Activated CD8-positive, alpha-beta T cell treated with anti-CD3 and anti-CD28 coated beads for 36 hours (primary cell): ENCODE results near the gene CBX2. TPM values are rescaled to one million over a fixed set of nuclear protein-coding genes. Genes with fewer than 3 reads are reported as not detected.

Source experiments
- ATAC-seq: fragments of 200-7000 bp; cut with Tn5 transposase; one replicate; pipeline ENCODE4 v1.10.0; 2021; ENCODE audit warnings: mild to moderate bottlenecking, moderate library complexity
- CTCF ChIA-PET: fragments of 350-600 bp; sonication (Branson Sonifier 250); formaldehyde crosslinking; loops from one replicate; lab custom pipeline; 2021; ENCODE audit warnings: antibody characterized with exemption; lab: Charles Lee
- POLR2A ChIA-PET: fragments of 350-600 bp; sonication (Branson Sonifier 250); formaldehyde crosslinking; loops from one replicate; lab custom pipeline; 2021; ENCODE audit warnings: antibody characterized with exemption; lab: Charles Lee
- DNase-seq: peaks from one replicate; pipeline ENCODE4 v3.0.0-alpha.2; 2020
- H3K27ac Mint-ChIP-seq: one replicate; pipeline ENCODE4 v1.8.0; 2021; ENCODE audit warnings: mild to moderate bottlenecking, mixed read lengths
- H3K27me3 Mint-ChIP-seq: one replicate; pipeline ENCODE4 v1.8.0; 2021; ENCODE audit warnings: mixed read lengths
- H3K36me3 Mint-ChIP-seq: one replicate; pipeline ENCODE4 v1.8.0; 2021; ENCODE audit warnings: low read depth, mixed read lengths
- H3K4me1 Mint-ChIP-seq: one replicate; pipeline ENCODE4 v1.8.0; 2021; ENCODE audit warnings: low read depth, mixed read lengths
- H3K4me3 Mint-ChIP-seq: one replicate; pipeline ENCODE4 v1.8.0; 2021; ENCODE audit warnings: mild to moderate bottlenecking, moderate library complexity, mixed read lengths
- H3K9me3 Mint-ChIP-seq: one replicate; pipeline ENCODE4 v1.8.0; 2021; ENCODE audit warnings: mixed read lengths
- CTCF ChIP-seq: fragments of 200-600 bp; IDR thresholded peaks from one replicate; pipeline ENCODE4 v1.8.0; 2022; ENCODE audit warnings: antibody characterized with exemption, mild to moderate bottlenecking
- intact Hi-C: fragments of 100-400 bp; cut with micrococcal nuclease; formaldehyde crosslinking; loops from one replicate; pipeline ENCODE4 v1.10.0; 2022
- total RNA-seq, 2 experiments: library from RNA; stranded (reverse); gene quantifications; one replicate each; pipeline ENCODE4 v1.2.3, GENCODE V29; 2021

The CBX2 gene
- total RNA-seq, 2 experiments from 2014 or later, result 8.0 to 9.7 TPM

- H3K9me3 Mint-ChIP-seq, result no peaks in the 10 kb centered on the region
- DNase-seq (no peak), ATAC-seq (no peak)
- no peak overlapping the region for H3K27ac Mint-ChIP-seq
- peaks cover under 1% of the 10 kb centered on the region for H3K27me3 Mint-ChIP-seq
- ChIA-PET POLR2A (no interaction called here), CTCF (interaction anchor here (3.7 kb wide), 1 partner anchor 8 kb away, joined by 15 read pairs; no protein-coding TSS in a partner anchor)
- intact Hi-C loops, result no loop called here
- H3K36me3 Mint-ChIP-seq, result no peaks in the 10 kb centered on the region
- H3K4me3 Mint-ChIP-seq, result no peak overlapping the region
- no peak for TF ChIP-seq CTCF
- H3K4me1 Mint-ChIP-seq, result peaks cover 8% of the 10 kb centered on the region
Measured at GRCh38 chr17:79733692-79734070, 44.3 kb upstream of the CBX2 start.

- Mint-ChIP-seq H3K27me3 (peaks cover 11% of the 10 kb centered on the region), H3K36me3 (no peaks in the 10 kb centered on the region), H3K9me3 (no peaks in the 10 kb centered on the region), H3K4me3 (no peak overlapping the region), H3K27ac (no peak overlapping the region), H3K4me1 (peaks cover 7% of the 10 kb centered on the region)
- no peak for ATAC-seq
- no peak for TF ChIP-seq CTCF
- intact Hi-C loops, result no loop called here
- CTCF ChIA-PET, result interaction anchor here (1.4 kb wide), 1 partner anchor 104 kb away, joined by 3 read pairs; the partner anchor contains the start of gene CBX4
- no peak for DNase-seq
- POLR2A ChIA-PET, result no interaction called here
Measured at GRCh38 chr17:79735096-79735495, 42.9 kb upstream of the CBX2 start.

- Mint-ChIP-seq H3K4me1 (peaks cover 13% of the 10 kb centered on the region), H3K27ac (no peak overlapping the region), H3K27me3 (peaks cover 18% of the 10 kb centered on the region), H3K9me3 (no peaks in the 10 kb centered on the region), H3K36me3 (no peaks in the 10 kb centered on the region), H3K4me3 (no peak overlapping the region)
- CTCF ChIA-PET, result no interaction called here
- no peak for TF ChIP-seq CTCF
- intact Hi-C loops, result no loop called here
- no peak for ATAC-seq
- no peak for DNase-seq
- POLR2A ChIA-PET, result no interaction called here
Measured at GRCh38 chr17:79737046-79737921, 40.7 kb upstream of the CBX2 start.

GRCh38 chr17:79737922-79738578, 39.9 kb upstream of the CBX2 start:
- TF ChIP-seq CTCF, result no peak
- DNase-seq (no peak), ATAC-seq (no peak)
- no peak overlapping the region for H3K27ac Mint-ChIP-seq
- peaks cover 18% of the 10 kb centered on the region for H3K27me3 Mint-ChIP-seq
- H3K4me1 Mint-ChIP-seq, result peaks cover 10% of the 10 kb centered on the region
- no peaks in the 10 kb centered on the region for H3K36me3 Mint-ChIP-seq
- no peak overlapping the region for H3K4me3 Mint-ChIP-seq
- ChIA-PET POLR2A (no interaction called here), CTCF (no interaction called here)
- intact Hi-C loops, result no loop called here
- no peaks in the 10 kb centered on the region for H3K9me3 Mint-ChIP-seq

GRCh38 chr17:79738643-79739042, 39.3 kb upstream of the CBX2 start:
- Mint-ChIP-seq H3K4me1 (peaks cover 6% of the 10 kb centered on the region), H3K4me3 (no peak overlapping the region), H3K36me3 (no peaks in the 10 kb centered on the region), H3K27me3 (peaks cover 18% of the 10 kb centered on the region), H3K9me3 (no peaks in the 10 kb centered on the region), H3K27ac (no peak overlapping the region)
- intact Hi-C loops, result no loop called here
- no peak for DNase-seq
- ChIA-PET POLR2A (no interaction called here), CTCF (no interaction called here)
- no peak for TF ChIP-seq CTCF
- ATAC-seq, result no peak
